ENCODE measurements around the gene RRBP1.

The RRBP1 gene

DNA sequence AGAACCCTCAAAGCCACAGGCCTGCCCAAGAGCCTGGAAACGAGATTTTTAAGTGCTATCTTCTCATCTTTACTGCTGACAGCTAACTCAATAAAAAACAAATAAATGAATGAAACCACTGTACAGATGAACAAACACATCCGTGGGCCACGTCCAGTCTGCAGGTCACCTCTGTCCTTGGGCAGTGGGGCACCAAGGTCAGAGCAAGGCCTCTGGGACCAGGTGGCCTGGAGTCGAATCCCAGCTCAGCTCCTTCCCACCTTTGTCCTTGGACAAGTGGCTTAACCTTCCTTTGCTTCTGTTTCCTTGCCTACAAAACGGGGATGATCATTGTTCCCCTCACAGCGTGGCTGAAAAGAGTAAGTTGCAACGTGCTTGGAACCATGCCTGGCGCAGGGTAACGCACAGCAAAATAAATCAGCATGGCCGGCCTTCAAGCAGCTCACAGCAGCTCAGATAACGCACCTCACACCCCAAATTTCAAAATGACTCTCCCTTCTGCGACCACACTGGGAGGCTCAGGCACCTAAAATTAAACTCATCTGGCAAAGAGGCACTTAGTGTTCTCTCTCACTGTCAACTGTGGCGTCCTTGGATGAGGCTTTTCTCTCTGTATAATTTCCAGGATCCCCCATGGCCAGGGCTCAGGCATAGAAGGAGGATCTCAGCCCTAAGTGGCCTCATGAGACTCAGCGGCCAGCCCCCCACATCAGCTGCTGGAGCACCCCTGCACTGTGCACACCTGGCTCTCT is 35.7 kb downstream of the RRBP1 start:
- DNase-seq: no peak

DNA sequence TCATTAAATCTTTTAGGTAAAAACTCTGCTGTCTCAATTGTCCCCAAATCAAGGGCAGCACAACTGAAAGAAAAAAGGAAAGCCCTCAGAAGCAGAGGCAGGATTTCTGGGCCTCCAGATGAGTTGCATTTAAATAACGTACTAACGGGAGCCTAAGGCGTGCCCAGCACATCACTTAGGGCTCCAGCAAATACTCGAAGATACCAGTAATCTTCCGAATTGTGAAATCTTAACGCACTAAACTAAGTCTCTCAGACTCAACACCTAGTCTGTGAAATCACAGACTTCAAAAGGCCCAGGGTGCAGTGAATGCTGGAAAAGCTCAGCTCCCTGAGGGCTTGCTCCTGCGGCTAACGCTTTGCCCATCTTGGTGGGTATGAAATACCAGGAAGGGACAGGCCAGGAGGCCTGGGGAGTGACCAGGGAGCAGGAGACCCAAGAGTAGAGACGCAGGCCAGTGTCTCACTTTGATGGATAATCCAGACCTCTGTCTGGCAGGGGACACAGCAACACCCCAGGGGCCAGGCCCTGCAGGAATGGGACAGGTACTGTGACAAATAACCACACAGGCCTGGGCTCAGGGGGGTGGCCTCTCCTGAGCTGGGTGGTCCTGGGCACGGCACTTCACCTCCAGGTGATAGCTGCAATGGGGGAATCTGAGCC is 36.4 kb downstream of the RRBP1 start:
- no peak for DNase-seq

DNA sequence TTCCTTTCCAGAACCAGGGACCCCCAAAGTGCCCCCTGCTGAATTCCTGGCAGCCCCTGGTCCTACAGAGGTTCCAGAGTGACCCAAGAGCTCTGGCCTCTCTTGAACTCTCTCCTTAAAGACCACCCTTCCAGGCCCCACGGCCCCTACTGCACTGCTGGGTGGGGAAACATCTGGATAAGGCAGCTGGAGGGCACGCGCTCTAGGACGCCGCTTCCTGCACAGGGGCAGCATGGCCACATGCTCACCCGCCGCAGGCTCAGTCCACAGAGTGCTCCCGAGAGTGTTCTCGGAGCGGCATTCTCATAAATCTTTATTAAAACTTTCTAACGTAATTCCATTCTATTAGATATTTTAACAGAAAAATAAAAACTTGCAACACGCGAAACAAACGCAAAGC is 37.0 kb downstream of the RRBP1 start:
- DNase-seq: no peak

DNA sequence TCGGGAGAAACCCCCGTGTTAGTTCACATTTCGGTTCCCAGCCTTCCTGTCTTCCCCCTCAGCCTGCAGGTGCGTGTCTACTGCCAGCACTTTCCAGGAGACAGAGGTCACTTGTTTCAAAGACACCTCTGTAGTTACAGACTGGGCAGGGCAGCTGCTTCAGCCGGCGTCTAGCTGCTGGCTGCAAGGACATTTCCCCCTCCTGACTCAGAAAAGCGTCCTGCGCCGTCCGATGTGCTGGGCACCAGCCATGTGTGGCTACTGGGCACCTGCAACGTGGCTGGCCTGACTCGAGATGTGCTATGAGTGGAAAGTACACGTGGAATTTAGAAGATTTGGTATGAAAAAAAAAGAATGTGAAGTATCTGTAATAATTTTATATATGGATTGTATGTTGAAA is 37.6 kb downstream of the RRBP1 start:
- no peak for DNase-seq

- DNase-seq: no peak
Measured at GRCh38 chr20:17643531-17644188, 38.4 kb downstream of the RRBP1 start.

GRCh38 chr20:17642404-17643269 is 39.4 kb downstream of the RRBP1 start:
- DNase-seq: no peak

- DNase-seq: no peak
Measured at GRCh38 chr20:17641993-17642392, 40.0 kb downstream of the RRBP1 start.

GRCh38 chr20:17641520-17641964 is 40.5 kb downstream of the RRBP1 start:
- no peak for DNase-seq

GRCh38 chr20:17640875-17641378 is 41.1 kb downstream of the RRBP1 start:
- no peak for DNase-seq

DNA sequence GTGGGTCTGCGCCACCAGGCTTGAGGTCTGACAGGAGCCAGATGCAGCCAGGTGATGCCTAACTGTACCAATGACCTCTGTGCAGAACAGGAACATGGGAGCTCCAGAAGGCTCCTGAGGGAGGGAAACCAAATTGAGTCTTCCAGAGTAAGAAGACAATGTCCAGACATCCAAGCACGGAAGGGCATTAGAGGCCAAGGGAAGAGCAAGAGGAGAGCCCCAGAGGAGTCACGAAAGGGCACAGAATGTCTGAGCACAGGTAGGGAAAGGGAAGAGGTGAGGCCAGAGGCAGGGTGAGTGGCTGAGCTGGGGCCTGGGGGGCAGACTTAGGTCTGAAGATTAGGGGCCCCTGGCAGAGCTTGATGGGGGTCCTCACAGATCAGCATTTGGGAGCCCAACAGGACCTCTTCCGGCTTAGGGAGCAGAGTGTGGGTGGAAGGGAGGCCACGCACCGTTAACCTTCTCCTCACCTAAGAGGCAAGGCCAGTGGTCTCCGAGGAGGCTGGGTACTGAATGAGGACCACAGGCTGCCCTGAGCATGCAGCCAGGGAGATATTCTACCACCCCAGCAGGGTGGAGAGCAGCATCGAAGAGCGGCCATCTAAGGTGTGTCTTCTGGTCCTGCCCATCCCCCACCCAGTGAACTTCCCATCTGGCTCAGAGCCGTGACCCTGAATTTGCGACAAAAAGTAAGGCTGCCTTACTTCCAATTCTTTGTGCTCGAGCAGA is 41.7 kb downstream of the RRBP1 start:
- DNase-seq: no peak

GRCh38 chr20:17638835-17639407 is 43.1 kb downstream of the RRBP1 start:
- DNase-seq: no peak

DNA sequence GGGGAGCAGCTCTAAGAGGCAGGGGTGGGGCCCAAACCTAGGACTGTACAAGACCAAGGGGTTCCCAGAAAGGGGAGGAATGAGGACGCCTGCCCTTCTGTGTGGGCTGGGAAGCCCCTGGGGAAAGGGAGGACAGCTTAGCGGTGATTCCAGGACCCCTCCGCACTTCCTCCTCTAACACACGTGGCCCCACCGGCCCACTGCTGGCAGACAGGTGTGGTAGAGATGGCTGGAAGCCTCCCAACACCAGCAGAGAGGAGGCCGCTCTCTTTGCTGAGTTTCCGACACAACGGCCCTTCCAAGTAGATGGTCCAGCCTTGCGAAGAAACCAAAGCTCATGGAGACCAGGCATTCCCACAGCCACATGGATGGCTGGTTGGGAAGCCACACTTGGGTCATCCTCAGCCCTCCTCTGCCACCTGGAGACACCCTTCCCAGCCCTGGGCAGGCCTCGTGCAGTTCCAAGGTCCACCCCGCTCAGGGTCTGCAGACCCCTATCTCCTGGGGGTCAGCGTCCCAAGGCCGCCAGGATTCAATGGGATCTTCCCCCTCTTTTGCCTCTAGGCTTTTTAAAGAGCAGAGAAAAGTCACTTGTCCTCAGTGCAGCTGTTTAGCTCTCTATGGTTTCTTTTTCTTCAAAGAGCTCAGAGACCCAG is 43.9 kb downstream of the RRBP1 start:
- DNase-seq: no peak

- no peak for DNase-seq
Measured at GRCh38 chr20:17637413-17637780, 44.6 kb downstream of the RRBP1 start.

GRCh38 chr20:17636523-17637412 is 45.3 kb downstream of the RRBP1 start:
- DNase-seq: no peak

DNA sequence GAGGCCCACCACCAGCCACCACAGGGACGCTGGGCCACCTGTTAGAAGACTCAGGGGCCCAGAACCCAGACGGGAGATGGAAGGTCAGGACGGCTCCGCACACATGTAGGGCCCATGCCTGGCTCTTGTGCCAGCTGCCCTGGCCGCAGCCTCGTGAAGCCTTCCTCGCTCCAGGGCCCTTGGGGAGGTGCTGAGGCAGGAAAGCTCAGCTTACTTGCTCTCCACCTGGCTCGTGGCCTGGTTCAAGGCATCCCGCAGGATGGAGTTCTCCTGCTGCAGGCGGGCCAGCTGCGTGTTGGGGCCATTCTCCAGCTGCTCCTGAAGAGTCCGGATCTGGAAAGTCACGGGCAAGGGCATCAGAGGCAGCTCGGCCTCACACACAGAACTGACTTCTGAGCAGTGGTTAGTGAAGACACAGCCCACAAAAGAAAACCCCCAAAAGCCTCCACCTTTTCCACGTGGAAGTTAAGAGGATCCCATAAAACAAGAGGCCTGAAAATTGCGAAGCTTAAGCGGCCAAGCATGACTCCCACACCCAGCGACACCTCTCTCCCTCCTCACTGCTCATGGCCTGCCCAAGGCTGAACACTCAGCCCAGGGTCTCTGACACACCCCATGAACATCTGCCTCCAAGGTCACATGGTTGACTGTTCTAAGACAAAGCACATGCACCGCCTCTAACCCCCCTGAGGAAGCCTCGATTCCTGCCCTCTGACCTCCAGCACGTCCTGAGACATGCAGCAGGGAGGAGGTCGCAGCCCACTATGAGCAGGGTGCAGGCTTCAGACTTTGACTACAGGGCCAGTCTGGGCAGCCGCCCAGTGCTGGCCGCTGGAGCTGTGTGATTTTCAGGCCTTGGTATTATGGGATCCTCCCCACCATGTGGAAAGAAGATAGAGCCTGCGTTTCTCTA is 46.5 kb downstream of the RRBP1 start:
- DNase-seq: no peak

GRCh38 chr20:17634661-17635331 is 47.2 kb downstream of the RRBP1 start:
- no peak for DNase-seq

DNA sequence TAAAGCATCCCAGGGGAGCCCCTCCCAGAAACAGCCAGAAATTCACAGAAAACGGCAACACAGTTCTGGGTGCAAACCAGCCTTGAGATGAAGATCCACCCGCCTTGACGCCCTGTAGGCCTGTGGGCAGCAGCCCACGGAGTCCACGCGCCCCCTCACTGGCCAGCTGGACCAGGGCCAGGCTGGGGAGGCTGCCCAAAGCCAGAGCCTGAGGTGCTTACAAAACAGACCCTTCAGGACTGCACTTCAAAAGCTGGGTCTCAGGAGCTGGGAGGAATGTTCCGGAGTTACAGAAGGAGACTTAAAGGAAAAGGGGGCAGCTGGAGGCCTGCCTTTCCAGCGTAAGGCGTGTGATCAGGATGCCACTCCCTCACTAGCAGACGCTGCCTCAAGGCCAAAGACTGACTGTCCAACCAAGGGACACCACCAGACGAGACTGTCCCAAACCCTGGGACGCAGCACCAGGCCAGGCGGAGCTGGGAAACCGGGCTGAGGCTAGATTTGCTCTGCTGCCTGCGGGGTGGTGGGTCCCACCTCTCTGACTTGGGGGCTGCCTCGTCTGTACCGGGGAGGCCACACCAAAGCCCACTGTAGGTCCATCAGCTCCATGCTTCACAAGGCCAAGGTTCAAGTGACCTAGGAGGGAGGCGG is 48.1 kb downstream of the RRBP1 start:
- no peak for DNase-seq

All from CD4-positive, alpha-beta T cell treated with Interleukin-17A for 4 hours (primary cell).